Kidney (tissue), 14 donors: Measurements from ENCODE around the gene CALML3. TPM values are rescaled to one million over a fixed set of nuclear protein-coding genes. Genes with fewer than 3 reads are reported as not detected.

Experiments
- DNase-seq, 5 donors: peaks; one replicate each; pipeline ENCODE4 v3.0.0-alpha.2; 2013 to 2020
- FAIRE-seq: peaks from 2 replicates; lab custom pipeline; 2012; peaks lifted over from hg19 to GRCh38; lab: Jason Lieb, UNC
- H3K27ac ChIP-seq, 2 donors: one replicate each; pipeline ENCODE4 v1.7.0; 2013; ENCODE audit warnings: low read depth in 2 of 2, low read length in 2 of 2, inconsistent platforms in 1 of 2
- H3K27me3 ChIP-seq: one replicate; pipeline ENCODE4 v1.7.1; 2013; ENCODE audit warnings: low read length, inconsistent platforms; ENCODE audit not compliant: control insufficient read depth, insufficient read depth
- H3K36me3 ChIP-seq, 3 donors: one replicate each; pipeline versions ENCODE4 v1.7.0 to v1.7.1; 2013; ENCODE audit warnings: low read length in 3 of 3, control low read depth in 1 of 3, inconsistent platforms in 1 of 3; ENCODE audit not compliant: insufficient read depth in 3 of 3, control insufficient read depth in 2 of 3
- H3K4me1 ChIP-seq, 3 donors: one replicate each; pipeline versions ENCODE4 v1.7.0 to v1.7.1; 2013; ENCODE audit warnings: low read length in 3 of 3, inconsistent platforms in 1 of 3, low read depth in 1 of 3; ENCODE audit not compliant: control insufficient read depth in 2 of 3, insufficient read depth in 2 of 3
- H3K4me3 ChIP-seq, 3 donors: one replicate each; pipeline versions ENCODE4 v1.7.0 to v1.8.1; 2013; ENCODE audit warnings: low read length in 3 of 3, control low read depth in 1 of 3, inconsistent platforms in 1 of 3
- H3K9ac ChIP-seq, 3 donors: one replicate each; pipeline versions ENCODE4 v1.7.0 to v1.7.1; 2013; ENCODE audit warnings: low read length in 3 of 3, control low read depth in 1 of 3, inconsistent platforms in 1 of 3
- H3K9me3 ChIP-seq, 3 donors: one replicate each; pipeline versions ENCODE4 v1.7.0 to v1.7.1; 2013; ENCODE audit warnings: low read length in 3 of 3, control low read depth in 1 of 3, inconsistent platforms in 1 of 3; ENCODE audit not compliant: control insufficient read depth in 2 of 3, insufficient read depth in 1 of 3
- CTCF ChIP-seq: IDR thresholded peaks from 3 replicates; pipeline ENCODE4 v1.5.1; 2012; ENCODE audit warnings: mild to moderate bottlenecking, moderate library complexity, borderline replicate concordance; ENCODE audit not compliant: insufficient read depth; ENCODE audit errors: extremely low read depth
- intact Hi-C: fragments of 100-400 bp; cut with DNase I; formaldehyde crosslinking; loops from one replicate; pipeline ENCODE4 v1.11.1; 2022
- polyA plus RNA-seq: library from polyadenylated mRNA; stranded (reverse); fragments of 350-450 nt; fragmentation: Illumina TruSeq; extraction: RNeasy Lipid Tissue Mini Kit (QIAGEN cat#74804); gene quantifications from one replicate; pipeline ENCODE4 v1.2.3, GENCODE V29; 2014; ENCODE audit warnings: low read depth, low replicate concordance; ENCODE audit not compliant: insufficient read depth
- total RNA-seq: library from RNA; stranded (reverse); fragmentation: NEBNext Ultra II Directional; extraction: Animal tissue kit (Norgen Biotek cat#: 25700); gene quantifications from one replicate; pipeline ENCODE4 v1.2.1, GENCODE V29; 2021
- donor health status: control.
- donor health status: control.
- donor health status: control.
- donor health status: control.
- donor health status: control.
- donor health status: DM: yes; HTN: yes; CAD: no.
- donor health status: Normal renal cell carcinoma (clear cell type).

Gene CALML3
- total and polyA plus RNA-seq, 2 donors from 2014 or later, result 15.9 TPM; not detected in 1

- FAIRE-seq (no peak), DNase-seq (no peak)
- H3K4me3 ChIP-seq, result no peak overlapping the region
- H3K4me1 ChIP-seq, result peaks cover 5 to 26% (median 13%) of the 10 kb centered on the region in 3 donors
- H3K9ac ChIP-seq, result no peak overlapping the region
- H3K27ac ChIP-seq, result peak overlapping the region in 1 of 2 donors; percentile 8
- H3K36me3 ChIP-seq, result no peaks in the 10 kb centered on the region
- H3K27me3 ChIP-seq, result no peaks in the 10 kb centered on the region
- H3K9me3 ChIP-seq, result no peaks in the 10 kb centered on the region
- TF ChIP-seq CTCF, result no peak
- intact Hi-C loops, result no loop called here
Observed at GRCh38 chr10:5515948-5516761, 8.6 kb upstream of the CALML3 start.

GRCh38 chr10:5517546-5517945 is 7.2 kb upstream of the CALML3 start:
- H3K4me3 ChIP-seq, result no peak overlapping the region
- FAIRE-seq (peak; percentile 84), DNase-seq (peak in 1 of 5 donors; percentile 41)
- no peaks in the 10 kb centered on the region for H3K27me3 ChIP-seq
- intact Hi-C loops, result no loop called here
- H3K9ac ChIP-seq, result no peak overlapping the region
- H3K9me3 ChIP-seq, result no peaks in the 10 kb centered on the region
- H3K4me1 ChIP-seq, result peaks cover 5 to 26% (median 13%) of the 10 kb centered on the region in 3 donors
- no peaks in the 10 kb centered on the region for H3K36me3 ChIP-seq
- H3K27ac ChIP-seq, result peak overlapping the region in 1 of 2 donors; percentile 38
- no peak for TF ChIP-seq CTCF

GRCh38 chr10:5518143-5518542 is 6.6 kb upstream of the CALML3 start:
- no peak overlapping the region for H3K9ac ChIP-seq
- FAIRE-seq (no peak), DNase-seq (peak in 2 of 5 donors; percentile 31 to 43)
- H3K27ac ChIP-seq, result peak overlapping the region; percentile 49 to 59
- TF ChIP-seq CTCF, result no peak
- H3K9me3 ChIP-seq, result no peaks in the 10 kb centered on the region
- H3K4me1 ChIP-seq, result peaks cover 5 to 26% (median 13%) of the 10 kb centered on the region in 3 donors
- no peaks in the 10 kb centered on the region for H3K36me3 ChIP-seq
- H3K27me3 ChIP-seq, result no peaks in the 10 kb centered on the region
- intact Hi-C loops, result no loop called here
- H3K4me3 ChIP-seq, result no peak overlapping the region
